Endothelial cell of umbilical vein (primary cell): ENCODE results near the gene HLA-DMA. TPM values are rescaled to one million over a fixed set of nuclear protein-coding genes. Genes with fewer than 3 reads are reported as not detected.

ENCODE experiments used
- BruUV-seq: library from RNA; stranded (reverse); fragments of 400-500 nt; replicated peaks from 2 replicates; lab custom pipeline; 2021; lab: Mats Ljungman, UMichigan
- CTCF ChIA-PET: fragments of 300-600, 350-600 bp; sonication (Branson Sonifier 250); formaldehyde crosslinking; loops from one replicate; lab custom pipeline; 2021; ENCODE audit warnings: antibody characterized with exemption, inconsistent platforms; lab: Charles Lee
- POLR2A ChIA-PET: fragments of 300-600, 350-600 bp; sonication (Branson Sonifier 250); formaldehyde crosslinking; loops from one replicate; lab custom pipeline; 2021; ENCODE audit warnings: antibody characterized with exemption, inconsistent platforms; lab: Charles Lee
- DNase-seq: peaks from one replicate; pipeline ENCODE4 v3.0.0-alpha.2; 2011; ENCODE audit warnings: low read depth, low spot score
- FAIRE-seq: peaks from 2 replicates; lab custom pipeline; 2011; peaks lifted over from hg19 to GRCh38; lab: Jason Lieb, UNC
- H2AFZ ChIP-seq: 2 replicates; pipeline ENCODE4 v1.6.0; 2012; ENCODE audit warnings: low read depth, low read length, control low read depth, inconsistent platforms
- H3K27ac ChIP-seq: 2 replicates; pipeline ENCODE4 v1.5.1; 2011; ENCODE audit warnings: low read depth, mild to moderate bottlenecking, control low read depth, low read length, moderate library complexity; ENCODE audit not compliant: insufficient read depth
- H3K27me3 ChIP-seq, 2 experiments: 2 replicates each; pipeline versions ENCODE4 v1.6.0 to v1.6.1; 2011; ENCODE audit warnings: low read length in 2 of 2, mixed read lengths in 1 of 2; ENCODE audit not compliant: control insufficient read depth in 2 of 2, insufficient read depth in 2 of 2
- H3K36me3 ChIP-seq, 2 experiments: 2 replicates in 1 of 2; 3 replicates in 1 of 2; pipeline ENCODE4 v1.5.1; 2011; ENCODE audit warnings: low read length in 2 of 2, mild to moderate bottlenecking in 1 of 2, moderate library complexity in 1 of 2; ENCODE audit not compliant: control insufficient read depth in 2 of 2, insufficient read depth in 2 of 2; ENCODE audit errors: extremely low read depth in 1 of 2
- H3K4me1 ChIP-seq: 3 replicates; pipeline ENCODE4 v1.5.1; 2011; ENCODE audit warnings: mild to moderate bottlenecking, low read length; ENCODE audit not compliant: control insufficient read depth, insufficient read depth; ENCODE audit errors: extremely low read depth
- H3K4me2 ChIP-seq: 2 replicates; pipeline ENCODE4 v1.6.1; 2011; ENCODE audit warnings: low read length, control low read depth, mixed read lengths; ENCODE audit not compliant: insufficient read depth
- H3K4me3 ChIP-seq, 3 experiments: fragments of 200-600 bp in 1 of 3; sonication (generic), shearing (Covaris generic) in 1 of 3; replicated peaks in 1 of 3; 2 replicates each; pipeline ENCODE4 v1.5.1; 2011 to 2016; ENCODE audit warnings: control low read depth in 3 of 3, low read length in 3 of 3, mild to moderate bottlenecking in 2 of 3, inconsistent platforms in 1 of 3, low read depth in 1 of 3, moderate library complexity in 1 of 3; ENCODE audit not compliant: insufficient read depth in 1 of 3
- H3K79me2 ChIP-seq: 2 replicates; pipeline ENCODE4 v1.6.0; 2012; ENCODE audit warnings: low read length, inconsistent platforms; ENCODE audit not compliant: control insufficient read depth, insufficient read depth
- H3K9ac ChIP-seq: replicated peaks from 2 replicates; pipeline ENCODE3; 2011; ENCODE audit warnings: low read length, control low read depth; ENCODE audit not compliant: insufficient read depth; ENCODE audit errors: extremely low read depth
- H3K9me1 ChIP-seq: replicated peaks from 3 replicates; pipeline ENCODE4 v1.6.0; 2011; ENCODE audit warnings: mild to moderate bottlenecking, low read length; ENCODE audit not compliant: control insufficient read depth, insufficient read depth; ENCODE audit errors: extremely low read depth
- H3K9me3 ChIP-seq: replicated peaks from 2 replicates; pipeline ENCODE4 v1.5.1; 2012; ENCODE audit warnings: low read length, inconsistent platforms; ENCODE audit not compliant: control insufficient read depth, insufficient read depth
- H4K20me1 ChIP-seq: replicated peaks from 2 replicates; pipeline ENCODE3; 2011; ENCODE audit warnings: mild to moderate bottlenecking, low read length; ENCODE audit not compliant: control insufficient read depth, insufficient read depth; ENCODE audit errors: extremely low read depth
- FOS ChIP-seq: IDR thresholded peaks from 2 replicates; pipeline ENCODE4 v1.6.1; 2011; ENCODE audit warnings: mild to moderate bottlenecking, low read length, moderate library complexity, borderline replicate concordance; ENCODE audit not compliant: insufficient read depth
- GATA2 ChIP-seq: IDR thresholded peaks from 2 replicates; pipeline ENCODE4 v1.7.0; 2011; ENCODE audit warnings: low read depth, mild to moderate bottlenecking, moderate library complexity, mixed read lengths, low read length; ENCODE audit not compliant: insufficient read length, insufficient read depth
- JUN ChIP-seq: IDR thresholded peaks from 2 replicates; pipeline ENCODE4 v1.6.1; 2011; ENCODE audit warnings: borderline replicate concordance, low read depth; ENCODE audit not compliant: insufficient read length, insufficient read depth
- MYC ChIP-seq: IDR thresholded peaks from one replicate; pipeline ENCODE4 v1.6.1; 2011; ENCODE audit warnings: mild to moderate bottlenecking, low read depth, low read length
- POLR2A ChIP-seq: IDR thresholded peaks from 2 replicates; pipeline ENCODE4 v1.6.1; 2012; ENCODE audit warnings: low read depth, mild to moderate bottlenecking, control low read depth, low read length
- dilution Hi-C: fragments of 300-500 bp; cut with MboI; formaldehyde crosslinking; loops from one replicate; pipeline ENCODE4 v1.15.0; 2019; ENCODE audit warnings: low sequenced_read_pairs; ENCODE audit not compliant: extremely low pct_ligation_motif_present
- intact Hi-C: fragments of 100-400 bp; cut with micrococcal nuclease; formaldehyde crosslinking; loops from one replicate; pipeline ENCODE4 v1.10.0; 2022
- polyA plus RNA-seq, 4 experiments: library from polyadenylated mRNA; depleted of rRNA in 3 of 4; stranded (reverse) in 3 of 4; unstranded in 1 of 4; fragments of >200 nt; gene quantifications; 2 replicates each; pipeline versions ENCODE4 v1.2.1 to v1.2.3, GENCODE V29; 2011 to 2012; ENCODE audit warnings: missing spikeins in 1 of 4
- total RNA-seq: library from RNA; stranded (reverse); gene quantifications from 2 replicates; pipeline ENCODE4 v1.2.3, GENCODE V29; 2021
- TF ChIP-seq, protein P1 (sequence below), 2 donors: IDR thresholded peaks; 1 replicate in 1 of 2; 2 replicates in 1 of 2; pipeline ENCODE4 v1.5.1; 2011; ENCODE audit warnings: low read length in 2 of 2, mild to moderate bottlenecking in 2 of 2, moderate library complexity in 2 of 2, control low read depth in 1 of 2, inconsistent platforms in 1 of 2, low read depth in 1 of 2; ENCODE audit not compliant: insufficient read depth in 1 of 2; ENCODE audit errors: extremely low read depth in 1 of 2

The HLA-DMA gene
- total and polyA plus RNA-seq, 2 donors (not counting 3 experiments of a cell fraction or from before 2014, with no cell fraction given): 1.2 to 7.7 TPM

DNA sequence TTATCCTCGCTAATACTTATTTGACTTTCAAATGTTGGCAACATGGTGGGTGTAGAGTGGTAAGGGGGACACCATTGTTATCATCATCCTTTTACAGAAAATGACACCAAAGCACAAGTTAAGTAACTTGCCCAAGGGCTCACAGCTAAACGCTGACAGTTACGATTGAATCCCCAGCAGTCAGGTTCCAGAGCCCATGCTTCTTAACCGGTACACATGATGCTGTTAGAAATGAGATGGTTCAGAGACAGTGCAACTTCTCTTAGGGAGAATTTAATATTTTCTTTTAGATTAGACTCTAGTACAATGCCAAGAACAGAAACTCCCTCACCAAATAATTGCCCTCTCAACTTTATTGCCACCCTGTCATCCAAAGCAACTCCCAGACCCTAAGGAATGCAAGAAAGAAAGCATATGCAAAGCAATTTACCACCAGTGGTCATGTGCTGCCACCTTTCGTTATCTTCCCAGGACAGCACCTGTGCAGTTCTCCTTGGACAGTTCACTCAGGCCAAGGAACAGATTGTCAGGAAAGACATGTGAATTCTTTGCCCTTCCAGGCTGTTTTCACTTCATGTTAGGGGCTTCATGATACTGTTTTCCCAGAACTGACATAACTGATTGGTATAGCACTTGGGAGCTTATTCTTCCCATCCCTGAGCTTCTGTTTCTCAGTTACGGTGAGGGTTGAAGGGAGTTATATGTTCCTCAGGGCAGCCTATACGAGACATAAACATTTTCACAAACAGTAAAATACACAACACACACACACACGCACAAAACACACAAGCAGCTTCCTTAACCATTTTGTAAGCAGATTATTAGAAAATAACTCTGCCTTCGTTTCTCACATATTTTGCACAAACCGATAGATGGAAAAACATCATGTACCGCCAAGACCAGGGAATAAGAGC lies 5.1 kb downstream of the HLA-DMA start:
- intact Hi-C loops (loop anchor here (1.0 kb wide), 2 partner anchors 15 to 63 kb away; no protein-coding TSS in a partner anchor), dilution Hi-C loops (no loop called here)
- H3K27me3 ChIP-seq: peaks cover 5 to 28% of the 10 kb centered on the region in 2 experiments
- CTCF ChIA-PET: interaction anchor here (1.0 to 2.6 kb wide), 9 partner anchors 11 to 109 kb away, joined by 3 to 59 read pairs (median 4); partner anchors contain the start of gene TAP2
- no peaks in the 10 kb centered on the region for H3K79me2 ChIP-seq
- no peak overlapping the region for H2AFZ ChIP-seq
- no peaks in the 10 kb centered on the region for H3K4me1 ChIP-seq
- no peaks in the 10 kb centered on the region for H3K9me1 ChIP-seq
- BruUV-seq: no TSS peak
- no peaks in the 10 kb centered on the region for H3K36me3 ChIP-seq
- POLR2A ChIA-PET: interaction anchor here (1.9 kb wide), 1 partner anchor 24 kb away, joined by 8 read pairs; no protein-coding TSS in a partner anchor
- peak; percentile 58 for DNase-seq
- no peaks in the 10 kb centered on the region for H4K20me1 ChIP-seq
- TF ChIP-seq JUN: no peak
- no peak for TF ChIP-seq GATA2
- no peak for TF ChIP-seq MYC
- TF ChIP-seq, protein P1, sequence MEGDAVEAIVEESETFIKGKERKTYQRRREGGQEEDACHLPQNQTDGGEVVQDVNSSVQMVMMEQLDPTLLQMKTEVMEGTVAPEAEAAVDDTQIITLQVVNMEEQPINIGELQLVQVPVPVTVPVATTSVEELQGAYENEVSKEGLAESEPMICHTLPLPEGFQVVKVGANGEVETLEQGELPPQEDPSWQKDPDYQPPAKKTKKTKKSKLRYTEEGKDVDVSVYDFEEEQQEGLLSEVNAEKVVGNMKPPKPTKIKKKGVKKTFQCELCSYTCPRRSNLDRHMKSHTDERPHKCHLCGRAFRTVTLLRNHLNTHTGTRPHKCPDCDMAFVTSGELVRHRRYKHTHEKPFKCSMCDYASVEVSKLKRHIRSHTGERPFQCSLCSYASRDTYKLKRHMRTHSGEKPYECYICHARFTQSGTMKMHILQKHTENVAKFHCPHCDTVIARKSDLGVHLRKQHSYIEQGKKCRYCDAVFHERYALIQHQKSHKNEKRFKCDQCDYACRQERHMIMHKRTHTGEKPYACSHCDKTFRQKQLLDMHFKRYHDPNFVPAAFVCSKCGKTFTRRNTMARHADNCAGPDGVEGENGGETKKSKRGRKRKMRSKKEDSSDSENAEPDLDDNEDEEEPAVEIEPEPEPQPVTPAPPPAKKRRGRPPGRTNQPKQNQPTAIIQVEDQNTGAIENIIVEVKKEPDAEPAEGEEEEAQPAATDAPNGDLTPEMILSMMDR (IDR thresholded peaks at IDR 0.05; ENCODE audit: extremely low read depth in 1 of 2, insufficient read depth in 1 of 2, low read depth in 1 of 2, low read length in 2 of 2): peak; percentile 34 to 39
- no peak for TF ChIP-seq FOS
- TF ChIP-seq POLR2A: no peak
- no peaks in the 10 kb centered on the region for H3K9me3 ChIP-seq
- no peak overlapping the region for H3K4me2 ChIP-seq
- FAIRE-seq: peak; percentile 56
- no peak overlapping the region for H3K9ac ChIP-seq
- no peak overlapping the region for H3K27ac ChIP-seq
- no peak overlapping the region for H3K4me3 ChIP-seq
